K562 (cell line): ENCODE results near the gene FAAP100. TPM values are rescaled to one million over a fixed set of nuclear protein-coding genes. Genes with fewer than 3 reads are reported as not detected.

ENCODE experiments used
- ATAC-seq: fragments of 200-7000 bp; cut with Tn5 transposase; 3 replicates; pipeline ENCODE4 v1.9.1; 2020; ENCODE audit warnings: moderate library complexity
- BruUV-seq: library from RNA; stranded (reverse); fragments of 400-500 nt; replicated peaks from 2 replicates; lab custom pipeline; 2021; lab: Mats Ljungman, UMichigan
- CTCF ChIA-PET: fragments of 300-600 bp; formaldehyde crosslinking; extraction: SDS; loops from one replicate; lab custom pipeline; 2021; ENCODE audit warnings: low intra/inter-chr PET ratio; lab: Yijun Ruan, JAX
- POLR2A ChIA-PET: fragments of 300-600, 350-650 bp; sonication (Branson Sonifier 250); formaldehyde crosslinking; extraction: SDS; loops from one replicate; lab custom pipeline; 2021; ENCODE audit warnings: antibody characterized with exemption, inconsistent platforms; lab: Yijun Ruan, JAX
- DNase-seq, 4 experiments: peaks; one replicate each; pipeline versions ENCODE4 v3.0.0 to v3.0.0-alpha.2; 2011 to 2018; ENCODE audit warnings: low spot score in 3 of 4, mixed read lengths in 3 of 4; ENCODE audit errors: extremely low read depth in 1 of 4
- FAIRE-seq: peaks from 2 replicates; lab custom pipeline; 2011; peaks lifted over from hg19 to GRCh38; lab: Jason Lieb, UNC
- H2AFZ ChIP-seq: 2 replicates; pipeline ENCODE4 v1.6.0; 2011; ENCODE audit warnings: low read depth, low read length, control low read depth, inconsistent platforms
- H3K27ac ChIP-seq: fragments of 200-600 bp; 3 replicates; pipeline ENCODE4 v1.8.0; 2011; ENCODE audit warnings: low read depth, mild to moderate bottlenecking, control low read depth, inconsistent platforms, low read length, moderate library complexity, mixed read lengths; ENCODE audit errors: extremely low read depth
- H3K27me3 ChIP-seq, 2 experiments: fragments of 300-600 bp in 1 of 2; 2 replicates in 1 of 2; 3 replicates in 1 of 2; pipeline versions ENCODE4 v1.6.0 to v1.8.0; 2011; ENCODE audit warnings: inconsistent platforms in 2 of 2, low read length in 2 of 2, mild to moderate bottlenecking in 1 of 2, mixed read lengths in 1 of 2, moderate library complexity in 1 of 2; ENCODE audit not compliant: control insufficient read depth in 2 of 2, insufficient read depth in 2 of 2
- H3K36me3 ChIP-seq: fragments of 300-600 bp; 3 replicates; pipeline ENCODE4 v1.8.0; 2011; ENCODE audit warnings: mild to moderate bottlenecking, low read length, inconsistent platforms; ENCODE audit not compliant: control insufficient read depth, insufficient read depth
- H3K4me1 ChIP-seq, 2 experiments: fragments of 200-600 bp in 1 of 2; replicated peaks in 1 of 2; 2 replicates in 1 of 2; 3 replicates in 1 of 2; pipeline versions ENCODE4 v1.5.1 to v1.8.0; 2011; ENCODE audit warnings: inconsistent platforms in 2 of 2, low read length in 2 of 2, mild to moderate bottlenecking in 1 of 2, mixed read lengths in 1 of 2, moderate library complexity in 1 of 2; ENCODE audit not compliant: control insufficient read depth in 2 of 2, insufficient read depth in 2 of 2
- H3K4me2 ChIP-seq: 2 replicates; pipeline ENCODE4 v1.6.1; 2011; ENCODE audit warnings: low read length, control low read depth, inconsistent platforms, mixed read lengths; ENCODE audit not compliant: insufficient read depth
- H3K4me3 ChIP-seq: fragments of 200-600 bp; sonication (generic), shearing (Covaris generic); 2 replicates; pipeline ENCODE4 v1.5.1; 2016; ENCODE audit warnings: control low read depth, inconsistent platforms
- H3K79me2 ChIP-seq: fragments of 200-600 bp; 3 replicates; pipeline ENCODE4 v1.8.0; 2011; ENCODE audit warnings: low read length, inconsistent platforms; ENCODE audit not compliant: control insufficient read depth, insufficient read depth
- H3K9ac ChIP-seq, 2 experiments: 2 replicates each; pipeline versions ENCODE4 v1.6.0 to v1.6.1; 2011; ENCODE audit warnings: low read depth in 2 of 2, low read length in 2 of 2, control low read depth in 1 of 2, inconsistent platforms in 1 of 2, mild to moderate bottlenecking in 1 of 2, mixed read lengths in 1 of 2; ENCODE audit not compliant: insufficient read depth in 1 of 2
- H3K9me1 ChIP-seq: one replicate; pipeline ENCODE4 v1.6.0; 2011; ENCODE audit warnings: inconsistent platforms, mild to moderate bottlenecking, low read length, moderate library complexity; ENCODE audit not compliant: control insufficient read depth, insufficient read depth
- H3K9me3 ChIP-seq: replicated peaks from 2 replicates; pipeline ENCODE4 v1.5.1; 2011; ENCODE audit warnings: low read depth, low read length, inconsistent platforms; ENCODE audit not compliant: control insufficient read depth, insufficient read depth
- H4K20me1 ChIP-seq: replicated peaks from 2 replicates; pipeline ENCODE4 v1.6.1; 2011; ENCODE audit warnings: low read length, inconsistent platforms, mixed read lengths; ENCODE audit not compliant: control insufficient read depth, insufficient read depth
- HDAC8 ChIP-seq: fragments of 450-650 bp; IDR thresholded peaks from 2 replicates; pipeline ENCODE4 v1.6.1; 2016; ENCODE audit warnings: mild to moderate bottlenecking, missing genetic modification characterization, moderate library complexity, missing compliant biosample characterization
- NR2F6 ChIP-seq: fragments of 450-650 bp; formaldehyde crosslinking; IDR thresholded peaks from 2 replicates; pipeline ENCODE4 v1.4.0; 2020; ENCODE audit warnings: mild to moderate bottlenecking
- POLR2G ChIP-seq: fragments of 200-400 bp; formaldehyde crosslinking; IDR thresholded peaks from 2 replicates; pipeline ENCODE4 v1.6.1; 2017; ENCODE audit warnings: low read depth, mild to moderate bottlenecking, antibody characterized with exemption, low read length, moderate library complexity
- ZC3H8 ChIP-seq: fragments of 450-650 bp; IDR thresholded peaks from 2 replicates; pipeline ENCODE4 v1.6.1; 2017
- ZNF561 ChIP-seq: fragments of 450-650 bp; formaldehyde crosslinking; conservative IDR thresholded peaks from 2 replicates; pipeline ENCODE4 v1.4.0; 2020; ENCODE audit warnings: mild to moderate bottlenecking, moderate library complexity
- WGBS: fragments of 100-300 bp; shearing (Covaris generic); methylation state at CpG from one replicate; pipeline ENCODE4 v1.1.6; 2016; ENCODE audit warnings: low coverage, mixed read lengths; ENCODE audit not compliant: insufficient coverage; ENCODE audit errors: missing lambda C conversion rate; 5-methylcytosine and 5-hydroxymethylcytosine counted together
- in situ Hi-C: fragments of 300-500 bp; cut with MboI; formaldehyde crosslinking; loops from 4 replicates; pipeline ENCODE4 v1.15.0; 2018; ENCODE audit warnings: inconsistent platforms, mixed read lengths
- intact Hi-C: fragments of 100-400 bp; cut with micrococcal nuclease; formaldehyde crosslinking; loops from 2 replicates; pipeline ENCODE4 v1.14.2; 2022
- polyA plus RNA-seq, 8 experiments: library from polyadenylated mRNA; depleted of rRNA in 4 of 8; stranded (reverse) in 5 of 8; unstranded in 3 of 8; fragments of >200 nt; fragmentation: Nextera tagmentation in 2 of 8; fragmentation: Illumina TruSeq in 1 of 8; extraction: Ambion mirVana in 2 of 8; extraction: Trizol in 1 of 8; gene quantifications; 2 replicates each; pipeline versions ENCODE4 v1.2.1 to v1.2.3, GENCODE V29; 2011 to 2014; ENCODE audit warnings: inconsistent platforms in 1 of 8, missing spikeins in 1 of 8
- total RNA-seq, 7 experiments: library from RNA; depleted of rRNA in 6 of 7; stranded (reverse); fragments of >200 nt in 6 of 7; fragmentation: Illumina TruSeq in 2 of 7; extraction: Trizol in 2 of 7; gene quantifications; 2 replicates each; pipeline versions ENCODE4 v1.2.1 to v1.2.3, GENCODE V29; 2011 to 2021; ENCODE audit warnings: low replicate concordance in 1 of 7
- TF ChIP-seq, protein P1 (sequence below), 2 experiments: fragments of 450-650 bp; formaldehyde crosslinking in 1 of 2; IDR thresholded peaks; 2 replicates each; pipeline versions ENCODE4 v1.4.0 to v1.6.1; 2014 to 2020; ENCODE audit warnings: mild to moderate bottlenecking in 2 of 2, borderline replicate concordance in 1 of 2, low read depth in 1 of 2
- TF ChIP-seq, protein P2 (sequence below): IDR thresholded peaks from 2 replicates; pipeline ENCODE4 v1.6.1; 2011; ENCODE audit warnings: borderline replicate concordance, low read depth, mild to moderate bottlenecking, moderate library complexity, low read length; ENCODE audit not compliant: insufficient read depth, poor library complexity, severe bottlenecking

FAAP100 gene
- total and polyA plus RNA-seq, 9 of the 15 experiments (the other 6 are each of a cell fraction or from before 2014, with no cell fraction given), result 0.31 to 51.2 (median 12.6) TPM

DNA sequence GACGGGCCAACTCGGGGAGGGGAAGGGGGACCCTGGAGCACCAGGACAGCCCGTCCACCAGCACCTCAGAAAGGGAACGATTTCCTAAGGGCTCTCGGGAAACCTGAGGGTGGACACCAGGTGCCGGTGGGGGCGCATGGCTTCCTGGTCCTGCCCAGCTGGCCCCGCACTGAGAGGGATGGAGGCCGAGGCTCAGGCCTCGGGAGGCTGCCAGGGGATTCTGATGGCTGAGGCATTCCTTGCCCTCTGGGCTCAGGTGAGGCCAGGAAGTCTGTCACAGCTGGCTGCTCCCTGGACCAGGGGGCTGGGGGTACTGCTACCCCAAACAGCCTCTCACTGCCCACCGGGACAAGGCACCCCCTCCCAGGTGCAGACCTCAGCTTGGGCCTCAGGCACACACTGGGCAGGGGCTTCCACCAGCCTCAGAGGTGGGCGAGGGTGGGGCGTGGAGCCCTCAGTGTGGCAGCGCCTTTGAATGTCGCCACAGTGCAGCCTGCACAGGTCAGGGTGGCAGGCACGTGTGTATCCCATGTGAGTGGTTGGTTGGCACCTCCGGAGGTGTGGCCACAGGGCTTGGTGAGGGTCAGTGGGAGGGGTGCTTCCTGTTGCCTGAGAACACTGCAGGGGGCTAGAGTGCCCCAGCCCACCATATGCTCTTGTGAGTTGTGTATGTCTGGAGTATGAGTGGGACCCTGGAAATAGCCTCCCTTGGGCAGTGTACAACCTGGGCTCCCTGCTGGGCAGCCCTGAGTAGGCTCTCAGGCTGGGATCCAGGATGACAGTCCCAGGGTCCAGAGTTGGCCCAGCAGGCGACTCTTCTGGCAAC, 27.9 kb downstream of the FAAP100 start:
- DNase-seq (no peak), FAIRE-seq (no peak), ATAC-seq (no peak)
- peaks cover 0 to 38% of the 10 kb centered on the region in 2 experiments; a peak in 3 of 5 replicates for H3K27me3 ChIP-seq
- intact Hi-C loops (loop anchor here (5.0 kb wide), 1 partner anchor 42 kb away; no protein-coding TSS in a partner anchor), in situ Hi-C loops (no loop called here)
- H4K20me1 ChIP-seq, result no peaks in the 10 kb centered on the region
- no peak overlapping the region for H2AFZ ChIP-seq
- H3K9me1 ChIP-seq, result no peaks in the 10 kb centered on the region
- no peak overlapping the region for H3K27ac ChIP-seq
- no peaks in the 10 kb centered on the region for H3K9me3 ChIP-seq
- TF ChIP-seq HDAC8 (tag) (no peak), ZC3H8 (no peak), ZNF561 (CRISPR knock-in tag) (no peak), NR2F6 (no peak), POLR2G (peak; percentile 22; the same call in 1 of the 2 replicates)
- TF ChIP-seq, protein P1, sequence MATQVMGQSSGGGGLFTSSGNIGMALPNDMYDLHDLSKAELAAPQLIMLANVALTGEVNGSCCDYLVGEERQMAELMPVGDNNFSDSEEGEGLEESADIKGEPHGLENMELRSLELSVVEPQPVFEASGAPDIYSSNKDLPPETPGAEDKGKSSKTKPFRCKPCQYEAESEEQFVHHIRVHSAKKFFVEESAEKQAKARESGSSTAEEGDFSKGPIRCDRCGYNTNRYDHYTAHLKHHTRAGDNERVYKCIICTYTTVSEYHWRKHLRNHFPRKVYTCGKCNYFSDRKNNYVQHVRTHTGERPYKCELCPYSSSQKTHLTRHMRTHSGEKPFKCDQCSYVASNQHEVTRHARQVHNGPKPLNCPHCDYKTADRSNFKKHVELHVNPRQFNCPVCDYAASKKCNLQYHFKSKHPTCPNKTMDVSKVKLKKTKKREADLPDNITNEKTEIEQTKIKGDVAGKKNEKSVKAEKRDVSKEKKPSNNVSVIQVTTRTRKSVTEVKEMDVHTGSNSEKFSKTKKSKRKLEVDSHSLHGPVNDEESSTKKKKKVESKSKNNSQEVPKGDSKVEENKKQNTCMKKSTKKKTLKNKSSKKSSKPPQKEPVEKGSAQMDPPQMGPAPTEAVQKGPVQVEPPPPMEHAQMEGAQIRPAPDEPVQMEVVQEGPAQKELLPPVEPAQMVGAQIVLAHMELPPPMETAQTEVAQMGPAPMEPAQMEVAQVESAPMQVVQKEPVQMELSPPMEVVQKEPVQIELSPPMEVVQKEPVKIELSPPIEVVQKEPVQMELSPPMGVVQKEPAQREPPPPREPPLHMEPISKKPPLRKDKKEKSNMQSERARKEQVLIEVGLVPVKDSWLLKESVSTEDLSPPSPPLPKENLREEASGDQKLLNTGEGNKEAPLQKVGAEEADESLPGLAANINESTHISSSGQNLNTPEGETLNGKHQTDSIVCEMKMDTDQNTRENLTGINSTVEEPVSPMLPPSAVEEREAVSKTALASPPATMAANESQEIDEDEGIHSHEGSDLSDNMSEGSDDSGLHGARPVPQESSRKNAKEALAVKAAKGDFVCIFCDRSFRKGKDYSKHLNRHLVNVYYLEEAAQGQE (IDR thresholded peaks at IDR 0.05; ENCODE audit: borderline replicate concordance), result no peak
- TF ChIP-seq, protein P1 (CRISPR knock-in tag; IDR thresholded peaks at IDR 0.05; ENCODE audit: low read depth), result no peak
- TF ChIP-seq, protein P2, sequence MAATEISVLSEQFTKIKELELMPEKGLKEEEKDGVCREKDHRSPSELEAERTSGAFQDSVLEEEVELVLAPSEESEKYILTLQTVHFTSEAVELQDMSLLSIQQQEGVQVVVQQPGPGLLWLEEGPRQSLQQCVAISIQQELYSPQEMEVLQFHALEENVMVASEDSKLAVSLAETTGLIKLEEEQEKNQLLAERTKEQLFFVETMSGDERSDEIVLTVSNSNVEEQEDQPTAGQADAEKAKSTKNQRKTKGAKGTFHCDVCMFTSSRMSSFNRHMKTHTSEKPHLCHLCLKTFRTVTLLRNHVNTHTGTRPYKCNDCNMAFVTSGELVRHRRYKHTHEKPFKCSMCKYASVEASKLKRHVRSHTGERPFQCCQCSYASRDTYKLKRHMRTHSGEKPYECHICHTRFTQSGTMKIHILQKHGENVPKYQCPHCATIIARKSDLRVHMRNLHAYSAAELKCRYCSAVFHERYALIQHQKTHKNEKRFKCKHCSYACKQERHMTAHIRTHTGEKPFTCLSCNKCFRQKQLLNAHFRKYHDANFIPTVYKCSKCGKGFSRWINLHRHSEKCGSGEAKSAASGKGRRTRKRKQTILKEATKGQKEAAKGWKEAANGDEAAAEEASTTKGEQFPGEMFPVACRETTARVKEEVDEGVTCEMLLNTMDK, result no peak
- peaks cover 5 to 68% of the 10 kb centered on the region in 2 experiments; a peak in 3 of 5 replicates for H3K4me1 ChIP-seq
- BruUV-seq, result no TSS peak
- ChIA-PET CTCF (interaction anchor here (2.3 kb wide), 1 partner anchor 271 kb away, joined by 9 read pairs; no protein-coding TSS in a partner anchor), POLR2A (interaction anchor here (1.6 kb wide), 1 partner anchor 16 kb away, joined by 4 read pairs; no protein-coding TSS in a partner anchor)
- 30% methylated on average over 16 of the region's 18 CpGs for WGBS
- H3K4me3 ChIP-seq, result no peak overlapping the region
- H3K79me2 ChIP-seq, result no peaks in the 10 kb centered on the region
- no peaks in the 10 kb centered on the region for H3K36me3 ChIP-seq
- no peak overlapping the region for H3K4me2 ChIP-seq
- H3K9ac ChIP-seq, result peak overlapping the region in 1 of 2 experiments; percentile 78; a peak in 2 of 4 replicates
